ENCODE results near the gene FOSL2. TPM values are rescaled to one million over a fixed set of nuclear protein-coding genes. Genes with fewer than 3 reads are reported as not detected.

The FOSL2 gene
- total RNA-seq, 1 experiment from 2014 or later = 12.2 TPM

- Histone ChIP-seq H3K9me3 (ENCODE audit: low read depth, low read length, poor library complexity, severe bottlenecking) (no peaks in the 10 kb centered on the region), H3K27ac (ENCODE audit: low read depth, low read length, poor library complexity, severe bottlenecking) (no peak overlapping the region), H3K4me3 (ENCODE audit: low read depth, low read length, poor library complexity, severe bottlenecking) (no peak overlapping the region), H3K36me3 (ENCODE audit: insufficient read depth, low read length, poor library complexity, severe bottlenecking) (no peaks in the 10 kb centered on the region), H3K4me1 (ENCODE audit: insufficient read depth, low read length, poor library complexity, severe bottlenecking) (peaks cover 5% of the 10 kb centered on the region), H3K27me3 (replicated peaks; ENCODE audit: insufficient read depth, low read depth, low read length, poor library complexity) (no peaks in the 10 kb centered on the region)
- CTCF ChIA-PET = no interaction called here
- no TSS peak for BruUV-seq (replicated peaks)
- TF ChIP-seq EZH2 (IDR thresholded peaks at IDR 0.05; ENCODE audit: borderline replicate concordance, low read depth, low read length, poor library complexity, severe bottlenecking) (no peak), CTCF (conservative IDR thresholded peaks at IDR 0.05; ENCODE audit: low read depth, low read length) (no peak)
- POLR2A ChIA-PET (ENCODE audit: low non-redundant PET) = no interaction called here
- intact Hi-C loops (cut with micrococcal nuclease; ENCODE audit: unreplicated experiment) = no loop called here
- no peak for DNase-seq (ENCODE audit: low spot score)
These were observed 45.5 kb upstream of the FOSL2 start for GRCh38 chr2:28347193-28347592.

GRCh38 chr2:28347596-28347995 is 45.1 kb upstream of the FOSL2 start:
- Histone ChIP-seq H3K9me3 (ENCODE audit: low read depth, low read length, poor library complexity, severe bottlenecking) (no peaks in the 10 kb centered on the region), H3K27ac (ENCODE audit: low read depth, low read length, poor library complexity, severe bottlenecking) (no peak overlapping the region), H3K4me1 (ENCODE audit: insufficient read depth, low read length, poor library complexity, severe bottlenecking) (peaks cover under 1% of the 10 kb centered on the region), H3K27me3 (replicated peaks; ENCODE audit: insufficient read depth, low read depth, low read length, poor library complexity) (no peaks in the 10 kb centered on the region), H3K36me3 (ENCODE audit: insufficient read depth, low read length, poor library complexity, severe bottlenecking) (no peaks in the 10 kb centered on the region), H3K4me3 (ENCODE audit: low read depth, low read length, poor library complexity, severe bottlenecking) (no peak overlapping the region)
- ChIA-PET POLR2A (ENCODE audit: low non-redundant PET) (no interaction called here), CTCF (no interaction called here)
- DNase-seq (ENCODE audit: low spot score) = no peak
- intact Hi-C loops (cut with micrococcal nuclease; ENCODE audit: unreplicated experiment) = no loop called here
- TF ChIP-seq EZH2 (IDR thresholded peaks at IDR 0.05; ENCODE audit: borderline replicate concordance, low read depth, low read length, poor library complexity, severe bottlenecking) (no peak), CTCF (conservative IDR thresholded peaks at IDR 0.05; ENCODE audit: low read depth, low read length) (no peak)
- BruUV-seq (replicated peaks) = no TSS peak

DNA sequence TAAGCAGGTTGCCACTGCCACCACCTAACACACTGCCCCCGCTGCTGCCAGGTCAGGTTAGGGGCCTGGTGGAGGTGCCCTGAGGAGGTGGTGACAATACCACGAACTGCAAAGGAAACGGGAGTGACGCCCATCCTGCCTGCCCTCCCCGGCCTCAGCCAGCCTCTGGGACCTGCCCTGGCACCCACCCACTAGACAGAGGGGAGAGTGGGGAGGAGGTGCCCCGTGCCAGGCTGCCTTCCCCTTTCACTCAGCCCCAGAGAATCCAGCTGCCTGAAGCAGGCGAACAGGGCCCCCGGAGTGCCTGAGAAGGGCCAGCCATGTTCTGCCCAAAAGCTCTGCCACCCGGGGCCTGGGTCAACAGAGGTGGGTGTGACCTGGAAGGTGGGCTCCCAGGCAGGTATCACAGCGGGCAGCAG is 44.5 kb upstream of the FOSL2 start:
- no peak overlapping the region for H3K27ac ChIP-seq (ENCODE audit: low read depth, low read length, poor library complexity, severe bottlenecking)
- intact Hi-C loops (cut with micrococcal nuclease; ENCODE audit: unreplicated experiment) = no loop called here
- H3K9me3 ChIP-seq (ENCODE audit: low read depth, low read length, poor library complexity, severe bottlenecking) = no peaks in the 10 kb centered on the region
- DNase-seq (ENCODE audit: low spot score) = no peak
- BruUV-seq (replicated peaks) = no TSS peak
- H3K36me3 ChIP-seq (ENCODE audit: insufficient read depth, low read length, poor library complexity, severe bottlenecking) = no peaks in the 10 kb centered on the region
- TF ChIP-seq EZH2 (IDR thresholded peaks at IDR 0.05; ENCODE audit: borderline replicate concordance, low read depth, low read length, poor library complexity, severe bottlenecking) (no peak), CTCF (conservative IDR thresholded peaks at IDR 0.05; ENCODE audit: low read depth, low read length) (no peak)
- no peaks in the 10 kb centered on the region for H3K4me1 ChIP-seq (ENCODE audit: insufficient read depth, low read length, poor library complexity, severe bottlenecking)
- CTCF ChIA-PET = no interaction called here
- H3K27me3 ChIP-seq (replicated peaks; ENCODE audit: insufficient read depth, low read depth, low read length, poor library complexity) = no peaks in the 10 kb centered on the region
- H3K4me3 ChIP-seq (ENCODE audit: low read depth, low read length, poor library complexity, severe bottlenecking) = no peak overlapping the region
- POLR2A ChIA-PET (ENCODE audit: low non-redundant PET) = no interaction called here

All from A673 (cell line).